ENCODE data around the gene TNFRSF1A. TPM values are rescaled to one million over a fixed set of nuclear protein-coding genes. Genes with fewer than 3 reads are reported as not detected.

TNFRSF1A gene
- total and polyA plus RNA-seq, 2 of the 13 experiments (the other 11 are each of a cell fraction or from before 2014, with no cell fraction given) = 41.5 to 61.2 TPM

DNA sequence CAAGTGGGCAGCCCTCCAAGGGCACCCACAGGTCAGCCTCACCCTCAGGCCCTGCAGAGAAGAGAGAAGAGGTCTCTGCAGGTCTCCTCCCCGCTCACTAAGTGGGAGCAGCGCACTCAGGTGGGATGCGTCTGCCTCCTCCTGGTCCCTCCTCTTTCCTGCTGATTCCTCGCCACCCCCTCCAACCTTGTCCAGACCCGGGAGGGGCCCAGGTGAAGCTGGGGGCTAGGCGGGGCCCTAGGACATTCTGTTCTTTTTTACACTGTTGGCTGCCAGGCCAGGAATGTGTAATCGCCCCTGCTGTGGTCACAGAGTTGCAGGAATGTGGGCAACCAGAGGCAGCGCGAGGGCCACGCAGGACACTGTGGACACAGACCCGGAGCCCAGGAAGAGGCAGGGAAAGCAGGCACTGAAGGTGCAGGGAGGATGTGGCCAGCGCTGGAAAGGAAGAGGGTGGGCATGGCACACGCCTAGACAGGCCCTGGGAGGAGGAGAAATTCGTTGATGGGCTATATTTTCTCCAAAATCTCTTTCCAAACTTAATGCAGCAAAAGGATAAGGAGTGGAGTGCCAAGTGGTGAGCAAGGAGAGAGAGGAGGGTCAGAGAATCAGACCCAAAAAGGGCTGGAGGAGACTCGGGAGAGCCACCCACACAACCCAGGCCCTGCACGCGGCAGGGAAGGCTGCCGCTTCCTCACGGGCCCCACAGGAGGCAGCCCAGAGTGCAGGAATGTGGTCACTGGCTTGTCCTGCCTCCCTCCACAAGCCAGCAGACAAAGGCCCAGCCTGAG, 34.4 kb upstream of the TNFRSF1A start (continued):
- TF ChIP-seq, protein P1, sequence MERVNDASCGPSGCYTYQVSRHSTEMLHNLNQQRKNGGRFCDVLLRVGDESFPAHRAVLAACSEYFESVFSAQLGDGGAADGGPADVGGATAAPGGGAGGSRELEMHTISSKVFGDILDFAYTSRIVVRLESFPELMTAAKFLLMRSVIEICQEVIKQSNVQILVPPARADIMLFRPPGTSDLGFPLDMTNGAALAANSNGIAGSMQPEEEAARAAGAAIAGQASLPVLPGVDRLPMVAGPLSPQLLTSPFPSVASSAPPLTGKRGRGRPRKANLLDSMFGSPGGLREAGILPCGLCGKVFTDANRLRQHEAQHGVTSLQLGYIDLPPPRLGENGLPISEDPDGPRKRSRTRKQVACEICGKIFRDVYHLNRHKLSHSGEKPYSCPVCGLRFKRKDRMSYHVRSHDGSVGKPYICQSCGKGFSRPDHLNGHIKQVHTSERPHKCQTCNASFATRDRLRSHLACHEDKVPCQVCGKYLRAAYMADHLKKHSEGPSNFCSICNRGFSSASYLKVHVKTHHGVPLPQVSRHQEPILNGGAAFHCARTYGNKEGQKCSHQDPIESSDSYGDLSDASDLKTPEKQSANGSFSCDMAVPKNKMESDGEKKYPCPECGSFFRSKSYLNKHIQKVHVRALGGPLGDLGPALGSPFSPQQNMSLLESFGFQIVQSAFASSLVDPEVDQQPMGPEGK (CRISPR knock-in tag; IDR thresholded peaks at IDR 0.05) = peak; percentile 86
- TF ChIP-seq YEATS2 (CRISPR knock-in tag; IDR thresholded peaks at IDR 0.05; ENCODE audit: borderline replicate concordance) (peak; percentile 17; the same call in 1 of the 2 replicates), ZNF775 (CRISPR knock-in tag; IDR thresholded peaks at IDR 0.05; ENCODE audit: borderline replicate concordance) (no peak), ZNF598 (CRISPR knock-in tag; IDR thresholded peaks at IDR 0.05; ENCODE audit: borderline replicate concordance) (0 out of 2 replicates have a peak, but pooled peaks have one; percentile 11), GATAD2A (CRISPR knock-in tag; IDR thresholded peaks at IDR 0.05) (peak; percentile 48), ZEB1 (IDR thresholded peaks at IDR 0.05; ENCODE audit: insufficient replicate concordance, low read depth) (peak; percentile 35), SPEN (CRISPR knock-in tag; IDR thresholded peaks at IDR 0.05; ENCODE audit: low read depth) (0 out of 2 replicates have a peak, but pooled peaks have one; percentile 26), NFRKB (IDR thresholded peaks at IDR 0.05) (no peak), ELF1 (CRISPR knock-in tag; IDR thresholded peaks at IDR 0.05) (0 out of 2 replicates have a peak, but pooled peaks have one; percentile 8), CHCHD3 (CRISPR knock-in tag; IDR thresholded peaks at IDR 0.05) (no peak), SETDB1 (CRISPR knock-in tag; IDR thresholded peaks at IDR 0.05; ENCODE audit: borderline replicate concordance) (0 out of 2 replicates have a peak, but pooled peaks have one; percentile 74), KDM5B (CRISPR knock-in tag; IDR thresholded peaks at IDR 0.05; ENCODE audit: borderline replicate concordance) (peak; percentile 46; the same call in 1 of the 2 replicates), DMAP1 (CRISPR knock-in tag; IDR thresholded peaks at IDR 0.05) (peak; percentile 76; the same call in 1 of the 2 replicates), HNRNPUL1 (IDR thresholded peaks at IDR 0.05; ENCODE audit: low read depth, low read length) (no peak), ZNF709 (CRISPR knock-in tag; IDR thresholded peaks at IDR 0.05) (peak; percentile 47; the same call in 1 of the 2 replicates), RXRA (CRISPR knock-in tag; IDR thresholded peaks at IDR 0.05) (peak; percentile 46), SRSF9 (IDR thresholded peaks at IDR 0.05; ENCODE audit: borderline replicate concordance, insufficient read depth, low read depth, low read length, poor library complexity, severe bottlenecking) (no peak), ZNF577 (CRISPR knock-in tag; IDR thresholded peaks at IDR 0.05; ENCODE audit: borderline replicate concordance, low read depth) (no peak)
- TF ChIP-seq, protein P2, sequence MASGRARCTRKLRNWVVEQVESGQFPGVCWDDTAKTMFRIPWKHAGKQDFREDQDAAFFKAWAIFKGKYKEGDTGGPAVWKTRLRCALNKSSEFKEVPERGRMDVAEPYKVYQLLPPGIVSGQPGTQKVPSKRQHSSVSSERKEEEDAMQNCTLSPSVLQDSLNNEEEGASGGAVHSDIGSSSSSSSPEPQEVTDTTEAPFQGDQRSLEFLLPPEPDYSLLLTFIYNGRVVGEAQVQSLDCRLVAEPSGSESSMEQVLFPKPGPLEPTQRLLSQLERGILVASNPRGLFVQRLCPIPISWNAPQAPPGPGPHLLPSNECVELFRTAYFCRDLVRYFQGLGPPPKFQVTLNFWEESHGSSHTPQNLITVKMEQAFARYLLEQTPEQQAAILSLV (CRISPR knock-in tag; IDR thresholded peaks at IDR 0.05; ENCODE audit: borderline replicate concordance) = 0 out of 2 replicates have a peak, but pooled peaks have one; percentile 6
- TF ChIP-seq, protein P3, sequence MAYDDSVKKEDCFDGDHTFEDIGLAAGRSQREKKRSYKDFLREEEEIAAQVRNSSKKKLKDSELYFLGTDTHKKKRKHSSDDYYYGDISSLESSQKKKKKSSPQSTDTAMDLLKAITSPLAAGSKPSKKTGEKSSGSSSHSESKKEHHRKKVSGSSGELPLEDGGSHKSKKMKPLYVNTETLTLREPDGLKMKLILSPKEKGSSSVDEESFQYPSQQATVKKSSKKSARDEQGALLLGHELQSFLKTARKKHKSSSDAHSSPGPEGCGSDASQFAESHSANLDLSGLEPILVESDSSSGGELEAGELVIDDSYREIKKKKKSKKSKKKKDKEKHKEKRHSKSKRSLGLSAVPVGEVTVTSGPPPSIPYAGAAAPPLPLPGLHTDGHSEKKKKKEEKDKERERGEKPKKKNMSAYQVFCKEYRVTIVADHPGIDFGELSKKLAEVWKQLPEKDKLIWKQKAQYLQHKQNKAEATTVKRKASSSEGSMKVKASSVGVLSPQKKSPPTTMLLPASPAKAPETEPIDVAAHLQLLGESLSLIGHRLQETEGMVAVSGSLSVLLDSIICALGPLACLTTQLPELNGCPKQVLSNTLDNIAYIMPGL (CRISPR knock-in tag; IDR thresholded peaks at IDR 0.05; ENCODE audit: borderline replicate concordance in 1 of 2, low read depth in 1 of 2) = peak; percentile 53 to 61; a peak in 3 of 4 replicates
- TF ChIP-seq, protein P4, sequence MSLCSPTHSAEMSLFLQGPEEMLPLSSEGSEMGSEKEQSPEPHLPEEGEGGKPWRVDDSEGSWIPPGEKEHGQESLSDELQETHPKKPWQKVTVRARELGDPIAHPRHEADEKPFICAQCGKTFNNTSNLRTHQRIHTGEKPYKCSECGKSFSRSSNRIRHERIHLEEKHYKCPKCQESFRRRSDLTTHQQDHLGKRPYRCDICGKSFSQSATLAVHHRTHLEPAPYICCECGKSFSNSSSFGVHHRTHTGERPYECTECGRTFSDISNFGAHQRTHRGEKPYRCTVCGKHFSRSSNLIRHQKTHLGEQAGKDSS (CRISPR knock-in tag; IDR thresholded peaks at IDR 0.05; ENCODE audit: borderline replicate concordance, low read depth) = peak; percentile 36; the same call in 1 of the 2 replicates
- TF ChIP-seq, protein P5, sequence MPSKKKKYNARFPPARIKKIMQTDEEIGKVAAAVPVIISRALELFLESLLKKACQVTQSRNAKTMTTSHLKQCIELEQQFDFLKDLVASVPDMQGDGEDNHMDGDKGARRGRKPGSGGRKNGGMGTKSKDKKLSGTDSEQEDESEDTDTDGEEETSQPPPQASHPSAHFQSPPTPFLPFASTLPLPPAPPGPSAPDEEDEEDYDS (CRISPR knock-in tag; IDR thresholded peaks at IDR 0.05) = 0 out of 2 replicates have a peak, but pooled peaks have one; percentile 29
